ENCODE data around the gene TXNRD2. TPM values are rescaled to one million over a fixed set of nuclear protein-coding genes. Genes with fewer than 3 reads are reported as not detected.
A peak's percentile ranks its signal among the peaks of the same experiment; 100 is the strongest.

Gene TXNRD2
- total RNA-seq (ENCODE audit: unreplicated experiment), result 6.4 TPM
- long read RNA-seq, partial matches to known transcripts, result 1 of 2 reads
- long read RNA-seq, other reads (novel, unspliced or antisense), result 1 of 2 reads

GRCh38 chr22:19941365-19942082 lies at the start of gene TXNRD2, which contains the start of gene COMT:
TSS of gene TXNRD2 (minus strand) at chr22:19941818. CDS start at chr22:19941803, 15 bp downstream.
TSS of gene COMT (plus strand) at chr22:19941772. CDS start at chr22:19962527, 20,755 bp downstream.
- peak within 1 kb of the TSS; percentile 81 for H3K4me3 Mint-ChIP-seq (ENCODE audit: unreplicated experiment)
- H3K36me3 Mint-ChIP-seq (ENCODE audit: unreplicated experiment), result peaks cover 16% of the 10 kb centered on the region
- H3K9me3 Mint-ChIP-seq (ENCODE audit: unreplicated experiment), result peaks cover 1% of the 10 kb centered on the region
- H3K27ac Mint-ChIP-seq (ENCODE audit: unreplicated experiment), result peak within 1 kb of the TSS; percentile 95
- peaks cover 16% of the 10 kb centered on the region for H3K4me1 Mint-ChIP-seq (ENCODE audit: low read depth, unreplicated experiment)
- peak; percentile 62 for DNase-seq
- peaks cover 13% of the 10 kb centered on the region for H3K27me3 Mint-ChIP-seq (ENCODE audit: unreplicated experiment)
- no peak for TF ChIP-seq CTCF (IDR thresholded peaks at IDR 0.05; ENCODE audit: partially characterized antibody, unreplicated experiment)

- Mint-ChIP-seq H3K4me1 (ENCODE audit: low read depth, unreplicated experiment) (peaks cover 15% of the 10 kb centered on the region), H3K27ac (ENCODE audit: unreplicated experiment) (no peak overlapping the region), H3K27me3 (ENCODE audit: unreplicated experiment) (peaks cover 3% of the 10 kb centered on the region), H3K9me3 (ENCODE audit: unreplicated experiment) (peaks cover 2% of the 10 kb centered on the region), H3K4me3 (ENCODE audit: unreplicated experiment) (no peak overlapping the region), H3K36me3 (ENCODE audit: unreplicated experiment) (no peaks in the 10 kb centered on the region)
- no peak for TF ChIP-seq CTCF (IDR thresholded peaks at IDR 0.05; ENCODE audit: partially characterized antibody, unreplicated experiment)
- DNase-seq, result no peak
Measured at GRCh38 chr22:19991395-19991644, 49.7 kb upstream of the TXNRD2 start.

GRCh38 chr22:19990609-19991394 lies 49.2 kb upstream of the TXNRD2 start:
- no peak for TF ChIP-seq CTCF (IDR thresholded peaks at IDR 0.05; ENCODE audit: partially characterized antibody, unreplicated experiment)
- Mint-ChIP-seq H3K4me3 (ENCODE audit: unreplicated experiment) (no peak overlapping the region), H3K9me3 (ENCODE audit: unreplicated experiment) (peaks cover 2% of the 10 kb centered on the region), H3K4me1 (ENCODE audit: low read depth, unreplicated experiment) (peaks cover 13% of the 10 kb centered on the region), H3K36me3 (ENCODE audit: unreplicated experiment) (no peaks in the 10 kb centered on the region), H3K27me3 (ENCODE audit: unreplicated experiment) (peaks cover 3% of the 10 kb centered on the region), H3K27ac (ENCODE audit: unreplicated experiment) (no peak overlapping the region)
- DNase-seq, result no peak

GRCh38 chr22:19990188-19990587 lies 48.6 kb upstream of the TXNRD2 start:
- TF ChIP-seq CTCF (IDR thresholded peaks at IDR 0.05; ENCODE audit: partially characterized antibody, unreplicated experiment), result no peak
- H3K36me3 Mint-ChIP-seq (ENCODE audit: unreplicated experiment), result no peaks in the 10 kb centered on the region
- no peak overlapping the region for H3K4me3 Mint-ChIP-seq (ENCODE audit: unreplicated experiment)
- H3K27ac Mint-ChIP-seq (ENCODE audit: unreplicated experiment), result no peak overlapping the region
- peaks cover 15% of the 10 kb centered on the region for H3K4me1 Mint-ChIP-seq (ENCODE audit: low read depth, unreplicated experiment)
- no peak for DNase-seq
- peaks cover 5% of the 10 kb centered on the region for H3K27me3 Mint-ChIP-seq (ENCODE audit: unreplicated experiment)
- H3K9me3 Mint-ChIP-seq (ENCODE audit: unreplicated experiment), result peaks cover 2% of the 10 kb centered on the region

- no peak for TF ChIP-seq CTCF (IDR thresholded peaks at IDR 0.05; ENCODE audit: partially characterized antibody, unreplicated experiment)
- Mint-ChIP-seq H3K27ac (ENCODE audit: unreplicated experiment) (no peak overlapping the region), H3K4me1 (ENCODE audit: low read depth, unreplicated experiment) (peaks cover 10% of the 10 kb centered on the region), H3K9me3 (ENCODE audit: unreplicated experiment) (peaks cover 2% of the 10 kb centered on the region), H3K4me3 (ENCODE audit: unreplicated experiment) (no peak overlapping the region), H3K36me3 (ENCODE audit: unreplicated experiment) (no peaks in the 10 kb centered on the region), H3K27me3 (ENCODE audit: unreplicated experiment) (peaks cover 4% of the 10 kb centered on the region)
- DNase-seq, result no peak
Measured at GRCh38 chr22:19989725-19990067, 48.1 kb upstream of the TXNRD2 start.

Data from glutamatergic neuron (in vitro differentiated cells).